Upper lobe of left lung (tissue), 6 donors: ENCODE measurements around the gene OXA1L. TPM values are rescaled to one million over a fixed set of nuclear protein-coding genes. Genes with fewer than 3 reads are reported as not detected.

ENCODE experiments used
- ATAC-seq, 2 donors: fragments of 200-7000 bp; cut with Tn5 transposase; one replicate each; pipeline ENCODE4 v1.9.1; 2022; ENCODE audit warnings: mild to moderate bottlenecking in 2 of 2, moderate library complexity in 2 of 2; ENCODE audit not compliant: low FRiP score in 2 of 2
- DNase-seq, 2 donors: peaks; one replicate each; pipeline ENCODE4 v3.0.0-alpha.2; 2019 to 2020
- H3K27ac ChIP-seq, 4 donors: fragments of 200-600 bp; sonication (generic); one replicate each; pipeline ENCODE4 v1.5.1; 2016 to 2019
- H3K27me3 ChIP-seq, 4 donors: fragments of 200-600 bp; sonication (generic); one replicate each; pipeline ENCODE4 v1.5.1; 2017 to 2019
- H3K36me3 ChIP-seq, 4 donors: fragments of 200-600 bp; sonication (generic); one replicate each; pipeline ENCODE4 v1.5.1; 2016 to 2019
- H3K4me1 ChIP-seq, 4 donors: fragments of 200-600 bp; sonication (generic); one replicate each; pipeline ENCODE4 v1.5.1; 2018 to 2019
- H3K4me3 ChIP-seq, 4 donors: fragments of 200-600 bp; sonication (generic); one replicate each; pipeline ENCODE4 v1.5.1; 2017 to 2019; ENCODE audit warnings: mild to moderate bottlenecking in 2 of 4, moderate library complexity in 1 of 4
- H3K9me3 ChIP-seq, 4 donors: fragments of 200-600 bp; sonication (generic); one replicate each; pipeline ENCODE4 v1.5.1; 2018 to 2019
- EP300 ChIP-seq, 4 donors: sonication (generic); formaldehyde crosslinking; IDR thresholded peaks; one replicate each; pipeline ENCODE4 v1.5.1; 2017; ENCODE audit warnings: antibody characterized with exemption in 4 of 4, control low read depth in 2 of 4
- POLR2A ChIP-seq, 4 donors: fragments of 450-650 bp; IDR thresholded peaks; one replicate each; pipeline ENCODE4 v1.5.1; 2016 to 2017; ENCODE audit warnings: antibody characterized with exemption in 4 of 4, mild to moderate bottlenecking in 2 of 4
- POLR2AphosphoS5 ChIP-seq, 2 donors: sonication (generic); formaldehyde crosslinking; IDR thresholded peaks; one replicate each; pipeline ENCODE4 v1.5.1; 2017; ENCODE audit warnings: antibody characterized with exemption in 2 of 2
- WGBS, 2 donors: methylation state at CpG; one replicate each; pipeline ENCODE4 v1.1.5; 2017 to 2018; 5-methylcytosine and 5-hydroxymethylcytosine counted together
- total RNA-seq, 6 donors: library from RNA; depleted of rRNA in 4 of 6; stranded (reverse); fragments of >200 nt in 4 of 6; gene quantifications; one replicate each; pipeline versions ENCODE4 v1.1.0 to v1.2.1, GENCODE V29; 2016 to 2021
- TF ChIP-seq, protein P1 (sequence below), 6 experiments: fragments of 450-650 bp in 4 of 6; fragments of 200-600 bp in 2 of 6; sonication (generic) in 2 of 6; IDR thresholded peaks; one replicate each; pipeline ENCODE4 v1.5.1; 2016 to 2019; ENCODE audit warnings: antibody characterized with exemption in 6 of 6
- donor health status: DM: no; HTN: no; CAD: no; lungs with moderate emphysema.
- donor health status: DM: no; HTN: yes; CAD: no; lungs with severe emphysema.

OXA1L gene
- total RNA-seq, 6 donors from 2014 or later = 54.9 to 137 (median 79.2) TPM

DNA sequence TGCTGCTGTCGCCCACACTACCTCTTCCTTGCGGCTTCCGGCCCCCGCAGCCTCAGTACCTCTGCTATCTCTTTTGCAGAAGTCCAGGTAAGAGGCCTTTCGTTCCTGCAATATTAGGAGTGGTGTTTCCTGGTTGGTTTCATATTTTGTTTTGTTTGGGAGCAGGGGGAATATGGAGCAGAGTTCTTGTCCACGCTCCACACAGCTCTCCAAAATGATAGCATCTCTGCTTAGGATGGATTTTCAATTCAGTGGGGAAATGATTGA, 768 bp downstream of the OXA1L start:
- TF ChIP-seq POLR2AphosphoS5 (IDR thresholded peaks at IDR 0.05) (no peak), EP300 (IDR thresholded peaks at IDR 0.05) (no peak), POLR2A (IDR thresholded peaks at IDR 0.05) (no peak)
- TF ChIP-seq, protein P1, sequence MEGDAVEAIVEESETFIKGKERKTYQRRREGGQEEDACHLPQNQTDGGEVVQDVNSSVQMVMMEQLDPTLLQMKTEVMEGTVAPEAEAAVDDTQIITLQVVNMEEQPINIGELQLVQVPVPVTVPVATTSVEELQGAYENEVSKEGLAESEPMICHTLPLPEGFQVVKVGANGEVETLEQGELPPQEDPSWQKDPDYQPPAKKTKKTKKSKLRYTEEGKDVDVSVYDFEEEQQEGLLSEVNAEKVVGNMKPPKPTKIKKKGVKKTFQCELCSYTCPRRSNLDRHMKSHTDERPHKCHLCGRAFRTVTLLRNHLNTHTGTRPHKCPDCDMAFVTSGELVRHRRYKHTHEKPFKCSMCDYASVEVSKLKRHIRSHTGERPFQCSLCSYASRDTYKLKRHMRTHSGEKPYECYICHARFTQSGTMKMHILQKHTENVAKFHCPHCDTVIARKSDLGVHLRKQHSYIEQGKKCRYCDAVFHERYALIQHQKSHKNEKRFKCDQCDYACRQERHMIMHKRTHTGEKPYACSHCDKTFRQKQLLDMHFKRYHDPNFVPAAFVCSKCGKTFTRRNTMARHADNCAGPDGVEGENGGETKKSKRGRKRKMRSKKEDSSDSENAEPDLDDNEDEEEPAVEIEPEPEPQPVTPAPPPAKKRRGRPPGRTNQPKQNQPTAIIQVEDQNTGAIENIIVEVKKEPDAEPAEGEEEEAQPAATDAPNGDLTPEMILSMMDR (IDR thresholded peaks at IDR 0.05) = no peak
- no peak for DNase-seq
- Histone ChIP-seq H3K27me3 (no peaks in the 10 kb centered on the region), H3K4me3 (peak overlapping the region; percentile 81 to 93 (median 88)), H3K4me1 (peaks cover 20 to 27% (median 24%) of the 10 kb centered on the region in 4 donors), H3K36me3 (peaks cover 23 to 43% (median 37%) of the 10 kb centered on the region in 4 donors), H3K9me3 (peaks cover 0 to 2% (median under 1%) of the 10 kb centered on the region in 4 donors), H3K27ac (peak overlapping the region; percentile 85 to 91 (median 87))
- WGBS, 2 donors = 2 to 3% methylated on average over 6 of the region's 6 CpGs
- ATAC-seq = no peak

DNA sequence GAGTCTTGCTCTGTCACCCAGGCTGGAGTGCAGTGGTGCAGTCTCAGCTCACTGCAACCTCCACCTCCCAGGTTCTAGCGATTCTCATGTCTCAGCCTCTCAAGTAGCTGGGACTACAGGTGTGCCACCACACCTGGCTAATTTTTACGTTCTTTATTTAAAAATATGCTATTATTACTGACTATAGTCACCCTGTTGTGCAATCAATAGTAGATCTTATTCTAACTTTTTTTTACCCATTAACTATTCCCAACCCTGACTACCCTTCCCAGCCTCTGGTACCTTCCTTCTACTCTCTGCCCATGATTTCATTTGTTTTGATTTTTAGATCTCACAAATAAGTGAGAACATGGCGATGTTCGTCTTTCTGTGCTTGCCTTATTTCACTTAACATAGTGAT, 2.5 kb downstream of the OXA1L start:
- no peak for DNase-seq
- 87 to 88% methylated on average over 4 of the region's 4 CpGs for WGBS, 2 donors
- Histone ChIP-seq H3K4me1 (peaks cover 20 to 27% (median 24%) of the 10 kb centered on the region in 4 donors), H3K27ac (no peak overlapping the region), H3K4me3 (no peak overlapping the region), H3K36me3 (peaks cover 31 to 59% (median 46%) of the 10 kb centered on the region in 4 donors), H3K27me3 (no peaks in the 10 kb centered on the region), H3K9me3 (no peaks in the 10 kb centered on the region)
- TF ChIP-seq POLR2AphosphoS5 (IDR thresholded peaks at IDR 0.05) (no peak), EP300 (IDR thresholded peaks at IDR 0.05) (no peak), POLR2A (IDR thresholded peaks at IDR 0.05) (no peak)
- TF ChIP-seq, protein P1 (IDR thresholded peaks at IDR 0.05) = no peak
- ATAC-seq = no peak

- 86 to 90% methylated on average over 2 of the region's 2 CpGs for WGBS, 2 donors
- Histone ChIP-seq H3K4me3 (no peak overlapping the region), H3K36me3 (peaks cover 31 to 63% (median 48%) of the 10 kb centered on the region in 4 donors)
These were observed 2.9 kb downstream of the OXA1L start for GRCh38 chr14:22769369-22769768.

DNA sequence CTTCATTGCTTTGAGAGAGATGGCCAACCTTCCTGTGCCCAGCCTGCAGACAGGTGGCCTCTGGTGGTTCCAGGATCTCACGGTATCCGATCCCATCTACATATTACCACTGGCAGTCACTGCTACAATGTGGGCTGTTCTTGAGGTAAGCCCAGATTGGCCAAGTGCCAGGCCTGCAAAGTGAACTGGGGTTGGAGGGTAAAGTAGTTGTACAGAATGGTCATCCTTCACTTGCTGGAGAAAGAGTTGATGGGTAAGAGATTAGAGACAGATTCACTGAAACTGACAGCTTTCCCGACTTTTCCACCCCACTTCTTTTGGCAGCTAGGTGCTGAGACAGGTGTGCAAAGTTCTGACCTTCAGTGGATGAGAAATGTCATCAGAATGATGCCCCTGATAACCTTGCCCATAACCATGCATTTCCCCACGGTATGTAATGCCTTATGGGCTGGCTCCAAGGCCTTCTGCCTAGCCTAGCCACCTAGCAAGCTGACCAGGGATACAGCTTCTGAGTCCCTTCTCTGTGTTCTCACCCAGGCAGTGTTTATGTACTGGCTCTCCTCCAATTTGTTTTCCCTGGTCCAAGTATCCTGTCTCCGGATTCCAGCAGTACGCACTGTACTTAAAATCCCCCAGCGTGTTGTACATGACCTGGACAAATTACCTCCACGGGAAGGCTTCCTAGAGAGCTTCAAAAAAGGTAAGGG, 4.1 kb downstream of the OXA1L start:
- no peak overlapping the region for H3K27ac ChIP-seq
- TF ChIP-seq EP300 (IDR thresholded peaks at IDR 0.05) (no peak), POLR2AphosphoS5 (IDR thresholded peaks at IDR 0.05) (no peak), POLR2A (IDR thresholded peaks at IDR 0.05) (no peak)
- TF ChIP-seq, protein P1 (IDR thresholded peaks at IDR 0.05) = no peak
- H3K36me3 ChIP-seq = peaks cover 31 to 73% (median 51%) of the 10 kb centered on the region in 4 donors
- DNase-seq = no peak
- H3K9me3 ChIP-seq = no peaks in the 10 kb centered on the region
- peaks cover 18 to 24% (median 21%) of the 10 kb centered on the region in 4 donors for H3K4me1 ChIP-seq
- WGBS, 2 donors = 84 to 85% methylated on average over 8 of the region's 8 CpGs
- H3K27me3 ChIP-seq = no peaks in the 10 kb centered on the region
- ATAC-seq = no peak
- no peak overlapping the region for H3K4me3 ChIP-seq

More at GRCh38 chr14:22769369-22769768, 2.9 kb downstream of the OXA1L start:
- no peak for ATAC-seq
- TF ChIP-seq POLR2A (IDR thresholded peaks at IDR 0.05) = no peak
- TF ChIP-seq EP300 (IDR thresholded peaks at IDR 0.05) = no peak
- TF ChIP-seq, protein P1 (IDR thresholded peaks at IDR 0.05) = no peak
- TF ChIP-seq POLR2AphosphoS5 (IDR thresholded peaks at IDR 0.05) = no peak
- no peak overlapping the region for H3K27ac ChIP-seq
- DNase-seq = no peak
- peaks cover 20 to 27% (median 24%) of the 10 kb centered on the region in 4 donors for H3K4me1 ChIP-seq
- no peaks in the 10 kb centered on the region for H3K27me3 ChIP-seq
- H3K9me3 ChIP-seq = no peaks in the 10 kb centered on the region

DNA sequence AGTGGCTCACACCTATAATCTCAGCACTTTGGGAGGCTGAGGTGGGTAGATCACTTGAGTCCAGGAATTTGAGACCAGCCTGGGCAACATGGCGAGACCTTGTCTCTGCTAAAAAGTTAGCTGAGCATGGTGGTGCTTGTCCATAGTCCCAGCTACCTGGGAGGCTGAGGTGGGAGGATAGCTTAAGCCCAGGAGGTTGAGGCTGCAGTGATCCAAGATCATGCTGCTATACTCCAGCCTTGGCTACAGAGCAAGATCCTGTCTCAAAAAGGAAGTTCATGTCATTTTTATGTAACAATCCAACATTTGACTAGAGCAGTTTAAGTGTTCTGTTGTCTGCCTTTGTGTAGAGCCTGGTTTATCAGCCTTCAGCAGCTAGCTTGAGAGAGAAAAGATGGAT, 6.2 kb downstream of the OXA1L start:
- Histone ChIP-seq H3K36me3 (peaks cover 31 to 82% (median 53%) of the 10 kb centered on the region in 4 donors), H3K27me3 (no peaks in the 10 kb centered on the region), H3K4me3 (no peak overlapping the region), H3K4me1 (peaks cover 7 to 12% (median 9%) of the 10 kb centered on the region in 4 donors), H3K9me3 (no peaks in the 10 kb centered on the region), H3K27ac (no peak overlapping the region)
- 83 to 100% methylated on average over 1 of the region's 1 CpG for WGBS, 2 donors
- DNase-seq (no peak), ATAC-seq (no peak)
- TF ChIP-seq, protein P1 (IDR thresholded peaks at IDR 0.05) = no peak
- TF ChIP-seq EP300 (IDR thresholded peaks at IDR 0.05) = no peak
- no peak for TF ChIP-seq POLR2A (IDR thresholded peaks at IDR 0.05)
- no peak for TF ChIP-seq POLR2AphosphoS5 (IDR thresholded peaks at IDR 0.05)
